Measurements from ENCODE around the gene FBXL3. TPM values are rescaled to one million over a fixed set of nuclear protein-coding genes. Genes with fewer than 3 reads are reported as not detected.

Gene FBXL3
- polyA plus RNA-seq, 3 donors, result 14.7 to 20.0 (median 19.0) TPM

GRCh38 chr13:76969488-76970365 lies 57.2 kb downstream of the FBXL3 start:
- H3K9ac ChIP-seq (ENCODE audit: insufficient read depth, low read length, poor library complexity, severe bottlenecking), result no peak overlapping the region
- no peaks in the 10 kb centered on the region for H3K36me3 Mint-ChIP-seq
- no peak overlapping the region for H3K27ac ChIP-seq (ENCODE audit: low read depth in 1 of 2, low read length in 2 of 2)
- H3K27me3 Mint-ChIP-seq (ENCODE audit: low read depth in 3 of 3), result peaks cover 5 to 12% (median 6%) of the 10 kb centered on the region in 3 donors
- H4K20me1 ChIP-seq (ENCODE audit: insufficient read depth, low read length), result no peaks in the 10 kb centered on the region
- H2AFZ ChIP-seq (ENCODE audit: insufficient read depth, low read depth, low read length, poor library complexity, severe bottlenecking), result no peak overlapping the region
- no peaks in the 10 kb centered on the region for H3K9me3 ChIP-seq (replicated peaks in 1 of 2; ENCODE audit: control insufficient read depth in 1 of 2, insufficient read depth in 1 of 2, low read length in 2 of 2)
- peak overlapping the region in 1 of 2 donors; percentile 9 for H3K4me3 Mint-ChIP-seq
- peaks cover 0 to 2% (median 0%) of the 10 kb centered on the region in 7 donors for H3K9me3 Mint-ChIP-seq
- DNase-seq, result no peak
- H3K79me2 ChIP-seq (ENCODE audit: insufficient read depth, low read length), result no peaks in the 10 kb centered on the region
- no peak overlapping the region for H3K4me2 ChIP-seq (replicated peaks; ENCODE audit: extremely low read depth, low read length, poor library complexity, severe bottlenecking)
- peaks cover 10% of the 10 kb centered on the region for H3K4me1 Mint-ChIP-seq
- no peaks in the 10 kb centered on the region for H3K4me1 ChIP-seq (ENCODE audit: control insufficient read depth in 1 of 2, insufficient read depth in 2 of 2, low read length in 2 of 2)
- no peak for TF ChIP-seq CTCF (IDR thresholded peaks at IDR 0.05)
- H3K27me3 ChIP-seq (ENCODE audit: control insufficient read depth in 2 of 2, insufficient read depth in 2 of 2, low read length in 2 of 2), result peaks cover 0 to 2% of the 10 kb centered on the region in 2 donors
- H3K4me3 ChIP-seq (replicated peaks in 1 of 3; ENCODE audit: low read depth in 2 of 3, low read length in 3 of 3), result no peak overlapping the region
- H3K36me3 ChIP-seq (replicated peaks in 1 of 2; ENCODE audit: control insufficient read depth in 1 of 2, insufficient read depth in 2 of 2, low read length in 2 of 2), result no peaks in the 10 kb centered on the region
- intact Hi-C loops (cut with micrococcal nuclease), result no loop called here
- 96% methylated on average over 2 of the region's 5 CpGs for WGBS (ENCODE audit: insufficient coverage)
- H3K27ac Mint-ChIP-seq, result no peak overlapping the region

GRCh38 chr13:76968041-76968440 lies 58.9 kb downstream of the FBXL3 start:
- Mint-ChIP-seq H3K27me3 (ENCODE audit: low read depth in 3 of 3) (peaks cover 5 to 12% (median 5%) of the 10 kb centered on the region in 3 donors), H3K27ac (no peak overlapping the region), H3K4me3 (no peak overlapping the region), H3K4me1 (peaks cover 10% of the 10 kb centered on the region), H3K9me3 (peaks cover 0 to 2% (median 0%) of the 10 kb centered on the region in 7 donors), H3K36me3 (no peaks in the 10 kb centered on the region)
- no peaks in the 10 kb centered on the region for H3K79me2 ChIP-seq (ENCODE audit: insufficient read depth, low read length)
- H3K9ac ChIP-seq (ENCODE audit: insufficient read depth, low read length, poor library complexity, severe bottlenecking), result no peak overlapping the region
- WGBS (ENCODE audit: insufficient coverage), result 95% methylated on average over 6 of the region's 6 CpGs
- no peaks in the 10 kb centered on the region for H3K4me1 ChIP-seq (ENCODE audit: control insufficient read depth in 1 of 2, insufficient read depth in 2 of 2, low read length in 2 of 2)
- intact Hi-C loops (cut with micrococcal nuclease), result no loop called here
- peaks cover 0 to 2% of the 10 kb centered on the region in 2 donors for H3K27me3 ChIP-seq (ENCODE audit: control insufficient read depth in 2 of 2, insufficient read depth in 2 of 2, low read length in 2 of 2)
- TF ChIP-seq CTCF (IDR thresholded peaks at IDR 0.05), result no peak
- DNase-seq, result no peak
- no peak overlapping the region for H2AFZ ChIP-seq (ENCODE audit: insufficient read depth, low read depth, low read length, poor library complexity, severe bottlenecking)
- no peak overlapping the region for H3K4me2 ChIP-seq (replicated peaks; ENCODE audit: extremely low read depth, low read length, poor library complexity, severe bottlenecking)
- no peak overlapping the region for H3K27ac ChIP-seq (ENCODE audit: low read depth in 1 of 2, low read length in 2 of 2)
- H4K20me1 ChIP-seq (ENCODE audit: insufficient read depth, low read length), result no peaks in the 10 kb centered on the region
- H3K4me3 ChIP-seq (replicated peaks in 1 of 3; ENCODE audit: low read depth in 2 of 3, low read length in 3 of 3), result no peak overlapping the region
- no peaks in the 10 kb centered on the region for H3K9me3 ChIP-seq (replicated peaks in 1 of 2; ENCODE audit: control insufficient read depth in 1 of 2, insufficient read depth in 1 of 2, low read length in 2 of 2)
- no peaks in the 10 kb centered on the region for H3K36me3 ChIP-seq (replicated peaks in 1 of 2; ENCODE audit: control insufficient read depth in 1 of 2, insufficient read depth in 2 of 2, low read length in 2 of 2)
